Body of pancreas (tissue), 4 donors: Measurements from ENCODE around the gene VPS35L. TPM values are rescaled to one million over a fixed set of nuclear protein-coding genes. Genes with fewer than 3 reads are reported as not detected.

Source experiments
- ATAC-seq: fragments of 150-250 bp; one replicate; pipeline ENCODE4 v1.9.1; 2016
- DNase-seq, 4 donors: peaks; one replicate each; pipeline ENCODE4 v3.0.0-alpha.2; 2019
- H3K27ac ChIP-seq, 4 donors: fragments of 200-600 bp; sonication (generic); 1 replicate in 3 of 4; 2 replicates in 1 of 4; pipeline versions ENCODE4 v1.5.1 to v1.6.1; 2016 to 2019; ENCODE audit warnings: mild to moderate bottlenecking in 1 of 4, mixed read lengths in 1 of 4, moderate library complexity in 1 of 4
- H3K27me3 ChIP-seq, 2 donors: fragments of 200-600 bp; sonication (generic); one replicate each; pipeline ENCODE4 v1.6.0; 2016; ENCODE audit warnings: mild to moderate bottlenecking in 1 of 2
- H3K36me3 ChIP-seq, 2 donors: fragments of 200-600 bp; sonication (generic); replicated peaks in 1 of 2; 2 replicates each; pipeline ENCODE4 v1.5.1; 2016; ENCODE audit warnings: low read depth in 2 of 2; ENCODE audit not compliant: insufficient read depth in 1 of 2
- H3K4me1 ChIP-seq: fragments of 200-600 bp; sonication (generic); one replicate; pipeline ENCODE4 v1.6.0; 2016
- H3K4me3 ChIP-seq, 2 donors: fragments of 200-600 bp; sonication (generic); 1 replicate in 1 of 2; 2 replicates in 1 of 2; pipeline ENCODE4 v1.5.1; 2016 to 2019
- H3K9me3 ChIP-seq, 3 donors: fragments of 200-600 bp; sonication (generic); 1 replicate in 2 of 3; 2 replicates in 1 of 3; pipeline ENCODE4 v1.5.1; 2016
- POLR2A ChIP-seq, 3 donors: fragments of 450-650 bp; IDR thresholded peaks; one replicate each; pipeline ENCODE4 v1.6.1; 2016; ENCODE audit warnings: antibody characterized with exemption in 3 of 3, mild to moderate bottlenecking in 2 of 3
- WGBS, 2 donors: methylation state at CpG; one replicate each; pipeline ENCODE4 v1.1.5; 2017; 5-methylcytosine and 5-hydroxymethylcytosine counted together
- intact Hi-C: fragments of 100-400 bp; cut with DNase I; formaldehyde crosslinking; loops from one replicate; pipeline ENCODE4 v1.15.1; 2023
- total RNA-seq, 2 donors: library from RNA; depleted of rRNA; stranded (reverse); fragments of >200 nt; gene quantifications; one replicate each; pipeline ENCODE4 v1.1.0, GENCODE V29; 2016
- TF ChIP-seq, protein P1 (sequence below), 7 experiments: fragments of 450-650 bp in 4 of 7; fragments of 200-600 bp in 3 of 7; sonication (generic) in 3 of 7; IDR thresholded peaks; one replicate each; pipeline ENCODE4 v1.5.1; 2016 to 2019; ENCODE audit warnings: antibody characterized with exemption in 7 of 7

Gene VPS35L
- total RNA-seq, 2 donors from 2014 or later = 25.4 to 31.6 TPM

DNA sequence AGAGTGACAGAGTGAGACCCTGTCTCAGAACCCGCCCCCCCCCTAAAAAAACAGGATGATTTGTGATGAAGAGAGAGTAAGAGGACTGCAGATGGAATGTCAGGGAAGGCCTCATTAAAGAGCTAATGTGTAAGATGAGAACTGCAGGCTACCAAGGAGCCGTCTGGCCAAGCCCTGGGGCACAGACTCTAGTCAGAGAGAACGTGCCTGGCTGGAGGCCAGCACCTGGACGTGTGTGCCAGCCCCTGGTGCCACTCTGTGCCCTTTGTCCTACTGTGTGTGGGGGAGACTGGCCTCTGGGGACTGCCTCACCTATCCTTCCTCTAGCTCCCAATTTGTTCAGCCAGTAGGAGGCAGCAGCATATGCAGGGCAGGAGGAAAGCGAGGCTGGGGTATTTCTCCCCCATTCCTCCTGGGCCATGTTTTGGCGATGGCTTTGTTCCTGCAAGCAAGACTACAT lies 125.4 kb downstream of the VPS35L start:
- Histone ChIP-seq H3K27ac (no peak overlapping the region), H3K4me3 (no peak overlapping the region), H3K27me3 (no peaks in the 10 kb centered on the region), H3K36me3 (peaks cover 0 to 7% of the 10 kb centered on the region in 2 donors), H3K4me1 (no peaks in the 10 kb centered on the region), H3K9me3 (no peaks in the 10 kb centered on the region)
- no peak for TF ChIP-seq POLR2A (IDR thresholded peaks at IDR 0.05)
- TF ChIP-seq, protein P1, sequence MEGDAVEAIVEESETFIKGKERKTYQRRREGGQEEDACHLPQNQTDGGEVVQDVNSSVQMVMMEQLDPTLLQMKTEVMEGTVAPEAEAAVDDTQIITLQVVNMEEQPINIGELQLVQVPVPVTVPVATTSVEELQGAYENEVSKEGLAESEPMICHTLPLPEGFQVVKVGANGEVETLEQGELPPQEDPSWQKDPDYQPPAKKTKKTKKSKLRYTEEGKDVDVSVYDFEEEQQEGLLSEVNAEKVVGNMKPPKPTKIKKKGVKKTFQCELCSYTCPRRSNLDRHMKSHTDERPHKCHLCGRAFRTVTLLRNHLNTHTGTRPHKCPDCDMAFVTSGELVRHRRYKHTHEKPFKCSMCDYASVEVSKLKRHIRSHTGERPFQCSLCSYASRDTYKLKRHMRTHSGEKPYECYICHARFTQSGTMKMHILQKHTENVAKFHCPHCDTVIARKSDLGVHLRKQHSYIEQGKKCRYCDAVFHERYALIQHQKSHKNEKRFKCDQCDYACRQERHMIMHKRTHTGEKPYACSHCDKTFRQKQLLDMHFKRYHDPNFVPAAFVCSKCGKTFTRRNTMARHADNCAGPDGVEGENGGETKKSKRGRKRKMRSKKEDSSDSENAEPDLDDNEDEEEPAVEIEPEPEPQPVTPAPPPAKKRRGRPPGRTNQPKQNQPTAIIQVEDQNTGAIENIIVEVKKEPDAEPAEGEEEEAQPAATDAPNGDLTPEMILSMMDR (IDR thresholded peaks at IDR 0.05) = no peak
- intact Hi-C loops = no loop called here
- DNase-seq = no peak
- ATAC-seq = no peak
- 66 to 73% methylated on average over 4 to 6 of the region's 6 CpGs for WGBS, 2 donors

DNA sequence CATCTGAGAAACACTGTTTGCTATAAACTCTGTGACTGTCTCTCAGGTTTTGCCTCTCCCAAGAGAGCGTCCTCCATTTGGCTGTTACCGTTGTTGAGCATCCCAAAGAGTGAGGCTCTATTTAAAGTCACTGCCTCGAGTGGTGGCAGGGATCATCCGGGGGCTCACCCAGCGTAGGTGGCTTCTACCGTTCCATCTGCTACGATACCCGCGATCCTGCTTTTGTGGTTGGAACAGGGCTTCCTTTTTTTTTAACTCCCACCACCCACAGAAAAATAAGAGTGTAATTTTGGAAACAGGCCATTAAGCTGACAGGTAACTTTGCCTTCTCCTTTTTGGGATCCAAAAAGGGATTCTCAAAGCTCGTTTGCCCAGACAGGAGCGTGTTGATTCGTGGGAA lies 126.1 kb downstream of the VPS35L start:
- no peak overlapping the region for H3K27ac ChIP-seq
- 87 to 89% methylated on average over 12 of the region's 12 CpGs for WGBS, 2 donors
- TF ChIP-seq, protein P1 (IDR thresholded peaks at IDR 0.05) = no peak
- no peak for TF ChIP-seq POLR2A (IDR thresholded peaks at IDR 0.05)
- H3K4me3 ChIP-seq = no peak overlapping the region
- no peak for ATAC-seq
- no peaks in the 10 kb centered on the region for H3K4me1 ChIP-seq
- intact Hi-C loops = no loop called here
- DNase-seq = no peak
- no peaks in the 10 kb centered on the region for H3K27me3 ChIP-seq
- H3K36me3 ChIP-seq = peaks cover 0 to 7% of the 10 kb centered on the region in 2 donors
- H3K9me3 ChIP-seq = no peaks in the 10 kb centered on the region

DNA sequence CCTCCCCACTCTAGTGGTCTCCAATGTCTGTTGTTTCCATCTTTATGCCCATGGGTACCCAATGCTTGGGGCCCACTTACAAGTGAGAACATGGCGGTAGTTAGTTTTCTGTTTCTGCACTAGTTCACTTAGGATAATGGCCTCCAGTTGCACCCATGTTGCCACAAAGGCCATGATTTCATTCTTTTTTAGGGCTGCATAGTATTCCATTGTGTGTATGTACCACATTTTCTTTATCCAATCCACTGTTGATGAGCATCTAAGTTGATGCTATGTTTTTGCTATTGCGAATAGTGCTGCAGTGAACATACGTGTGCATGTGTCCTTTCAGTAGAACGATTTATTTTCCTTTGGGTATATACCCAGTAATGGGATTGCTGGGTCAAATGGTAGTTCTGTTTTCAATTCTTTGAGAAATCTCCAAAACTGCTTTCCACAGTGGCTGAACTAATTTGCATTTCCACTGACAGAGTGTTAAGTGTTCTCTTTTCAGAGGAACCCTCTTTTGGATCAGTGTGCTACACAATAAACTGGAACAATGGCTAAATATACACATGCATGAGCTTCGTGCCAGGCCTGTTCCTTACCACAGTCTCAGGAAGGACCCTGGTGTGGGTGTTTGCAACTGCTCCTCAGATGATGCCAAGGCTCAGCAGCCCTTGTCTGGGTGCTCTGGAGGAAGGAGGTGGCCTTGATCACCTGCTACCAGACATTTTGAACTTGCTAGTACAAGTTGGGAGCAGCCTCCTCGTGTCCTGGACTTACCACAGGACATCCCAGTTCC lies 128.1 kb downstream of the VPS35L start:
- ATAC-seq = no peak
- WGBS, 2 donors = 91 to 97% methylated on average over 6 of the region's 6 CpGs
- TF ChIP-seq, protein P1 (IDR thresholded peaks at IDR 0.05) = no peak
- no peak for TF ChIP-seq POLR2A (IDR thresholded peaks at IDR 0.05)
- no peaks in the 10 kb centered on the region for H3K4me1 ChIP-seq
- peaks cover 0 to 7% of the 10 kb centered on the region in 2 donors for H3K36me3 ChIP-seq
- intact Hi-C loops = no loop called here
- H3K27ac ChIP-seq = no peak overlapping the region
- no peaks in the 10 kb centered on the region for H3K27me3 ChIP-seq
- no peak overlapping the region for H3K4me3 ChIP-seq
- no peaks in the 10 kb centered on the region for H3K9me3 ChIP-seq
- DNase-seq = no peak

DNA sequence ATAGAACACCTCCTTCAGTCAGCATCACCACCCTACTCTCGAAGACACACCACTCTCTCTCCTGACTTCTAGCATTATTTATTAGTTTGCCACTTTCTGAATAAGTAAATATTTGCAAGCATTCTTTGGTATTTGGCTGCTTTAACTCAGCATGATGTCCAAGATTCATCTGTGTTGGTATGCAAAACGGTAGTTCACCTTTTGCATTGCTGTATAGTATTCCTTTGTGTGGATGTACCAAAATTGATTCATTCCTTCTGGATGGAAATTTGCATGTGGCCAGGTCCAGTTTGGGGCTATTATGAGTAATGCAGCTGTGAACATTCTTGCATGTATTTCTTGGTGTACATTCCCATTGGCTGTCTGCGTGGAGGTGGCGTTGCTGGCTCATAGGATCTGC lies 129.7 kb downstream of the VPS35L start:
- ATAC-seq (no peak), DNase-seq (no peak)
- WGBS, 2 donors = 99% methylated on average over 4 of the region's 4 CpGs
- Histone ChIP-seq H3K27me3 (no peaks in the 10 kb centered on the region), H3K4me3 (no peak overlapping the region), H3K9me3 (no peaks in the 10 kb centered on the region), H3K36me3 (peaks cover 0 to 7% of the 10 kb centered on the region in 2 donors), H3K27ac (no peak overlapping the region), H3K4me1 (no peaks in the 10 kb centered on the region)
- TF ChIP-seq, protein P1 (IDR thresholded peaks at IDR 0.05) = no peak
- no peak for TF ChIP-seq POLR2A (IDR thresholded peaks at IDR 0.05)
- intact Hi-C loops = no loop called here

DNA sequence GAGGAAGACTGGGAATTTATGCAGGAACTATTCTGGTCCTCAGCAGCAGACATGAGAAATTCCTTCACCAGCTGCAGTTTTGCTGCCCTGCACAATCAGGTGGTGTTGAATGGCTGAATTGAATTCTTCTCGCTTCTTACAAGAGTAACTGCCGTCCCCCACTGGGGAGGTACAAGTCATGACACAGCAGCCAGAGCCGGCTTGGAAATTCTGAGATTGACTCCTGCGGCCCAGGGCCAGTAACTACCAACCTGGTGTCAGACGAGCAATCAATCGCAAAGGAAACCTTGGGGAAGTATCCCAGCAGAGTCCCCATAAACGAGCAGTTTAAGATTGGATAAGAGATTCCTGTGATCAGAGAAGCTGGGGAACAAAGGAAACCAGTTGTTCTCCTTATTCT lies 131.8 kb downstream of the VPS35L start:
- no peak overlapping the region for H3K4me3 ChIP-seq
- H3K27me3 ChIP-seq = no peaks in the 10 kb centered on the region
- TF ChIP-seq, protein P1 (IDR thresholded peaks at IDR 0.05) = no peak
- no peak for TF ChIP-seq POLR2A (IDR thresholded peaks at IDR 0.05)
- H3K9me3 ChIP-seq = no peaks in the 10 kb centered on the region
- intact Hi-C loops = no loop called here
- no peak overlapping the region for H3K27ac ChIP-seq
- H3K4me1 ChIP-seq = no peaks in the 10 kb centered on the region
- ATAC-seq (no peak), DNase-seq (no peak)
- 89 to 90% methylated on average over 7 of the region's 7 CpGs for WGBS, 2 donors
- peaks cover 0 to 7% of the 10 kb centered on the region in 2 donors for H3K36me3 ChIP-seq
